HEK293 (cell line): Measurements from ENCODE around the gene MOB4.

Experiments used
- CTCF ChIA-PET: fragments of 350-600 bp; formaldehyde crosslinking; extraction: SDS; loops from one replicate; lab custom pipeline; 2021; ENCODE audit warnings: antibody characterized with exemption; lab: Yijun Ruan, JAX
- POLR2A ChIA-PET: fragments of 300-600 bp; formaldehyde crosslinking; extraction: SDS; loops from one replicate; lab custom pipeline; 2020; ENCODE audit warnings: antibody characterized with exemption, inconsistent platforms; lab: Yijun Ruan, JAX
- H3K27ac ChIP-seq: fragments of 200-500 bp; sonication (Bioruptor generic); 2 replicates; pipeline ENCODE4 v1.5.1; 2014; ENCODE audit warnings: low read depth, low read length, control low read depth, inconsistent platforms; ENCODE audit errors: extremely low read depth
- H3K36me3 ChIP-seq, 2 experiments: fragments of 200-500 bp in 1 of 2; sonication (Bioruptor generic) in 1 of 2; 1 replicate in 1 of 2; 2 replicates in 1 of 2; pipeline ENCODE4 v1.5.1; 2014 to 2017; ENCODE audit warnings: inconsistent platforms in 2 of 2, low read length in 2 of 2; ENCODE audit not compliant: control insufficient read depth in 2 of 2, insufficient read depth in 1 of 2
- H3K4me1 ChIP-seq: fragments of 200-500 bp; sonication (Bioruptor generic); 2 replicates; pipeline ENCODE4 v1.5.1; 2014; ENCODE audit warnings: mild to moderate bottlenecking, low read length, inconsistent platforms; ENCODE audit not compliant: control insufficient read depth, insufficient read depth
- H3K4me3 ChIP-seq: 2 replicates; pipeline ENCODE4 v1.5.1; 2011; ENCODE audit warnings: low read depth, mild to moderate bottlenecking, control low read depth, low read length, moderate library complexity
- H3K9me3 ChIP-seq: fragments of 200-500 bp; sonication (Bioruptor generic); 2 replicates; pipeline ENCODE4 v1.5.1; 2014; ENCODE audit warnings: low read depth, low read length, inconsistent platforms; ENCODE audit not compliant: control insufficient read depth, insufficient read depth
- FEZF1 ChIP-seq: fragments of 450-650 bp; formaldehyde crosslinking; IDR thresholded peaks from 2 replicates; pipeline ENCODE4 v1.5.1; 2016; ENCODE audit warnings: missing biosample characterization, missing genetic modification characterization
- GLIS2 ChIP-seq: fragments of 450-650 bp; formaldehyde crosslinking; IDR thresholded peaks from 2 replicates; pipeline ENCODE4 v1.5.1; 2016; ENCODE audit warnings: missing biosample characterization, missing genetic modification characterization
- HOXA7 ChIP-seq: sonication (generic); formaldehyde crosslinking; IDR thresholded peaks from 2 replicates; pipeline ENCODE4 v1.8.1; 2022; ENCODE audit warnings: missing genetic modification reagents, borderline replicate concordance
- HOXD13 ChIP-seq: sonication (generic); formaldehyde crosslinking; IDR thresholded peaks from 2 replicates; pipeline ENCODE4 v1.8.0; 2022; ENCODE audit warnings: missing genetic modification reagents, borderline replicate concordance
- MYNN ChIP-seq: fragments of 450-650 bp; formaldehyde crosslinking; IDR thresholded peaks from 2 replicates; pipeline ENCODE4 v1.5.1; 2016; ENCODE audit warnings: missing biosample characterization, missing genetic modification characterization, borderline replicate concordance
- PRDM1 ChIP-seq: fragments of 450-650 bp; formaldehyde crosslinking; IDR thresholded peaks from 2 replicates; pipeline ENCODE4; 2016; ENCODE audit warnings: missing biosample characterization, missing genetic modification characterization
- RBAK ChIP-seq: fragments of 450-650 bp; formaldehyde crosslinking; IDR thresholded peaks from 2 replicates; pipeline ENCODE4 v1.5.1; 2016; ENCODE audit warnings: missing biosample characterization, missing genetic modification characterization
- SETDB1 ChIP-seq: IDR thresholded peaks from one replicate; pipeline ENCODE4 v1.6.1; 2017; ENCODE audit warnings: mild to moderate bottlenecking, low read length, moderate library complexity, mixed read lengths; ENCODE audit not compliant: insufficient read length
- ZFP69B ChIP-seq: fragments of 450-650 bp; formaldehyde crosslinking; IDR thresholded peaks from 2 replicates; pipeline ENCODE4 v1.5.1; 2016; ENCODE audit warnings: missing biosample characterization, missing genetic modification characterization
- ZNF133 ChIP-seq: fragments of 450-650 bp; formaldehyde crosslinking; IDR thresholded peaks from 2 replicates; pipeline ENCODE4 v1.5.1; 2016; ENCODE audit warnings: missing biosample characterization, missing genetic modification characterization
- ZNF140 ChIP-seq: fragments of 450-650 bp; formaldehyde crosslinking; IDR thresholded peaks from 2 replicates; pipeline ENCODE4 v1.5.1; 2016; ENCODE audit warnings: missing biosample characterization, missing genetic modification characterization
- ZNF169 ChIP-seq: fragments of 450-650 bp; formaldehyde crosslinking; IDR thresholded peaks from 2 replicates; pipeline ENCODE4 v1.5.1; 2016; ENCODE audit warnings: missing biosample characterization, missing genetic modification characterization
- ZNF221 ChIP-seq: fragments of 450-650 bp; formaldehyde crosslinking; IDR thresholded peaks from 2 replicates; pipeline ENCODE4 v1.5.1; 2017; ENCODE audit warnings: missing biosample characterization, missing genetic modification characterization, borderline replicate concordance
- ZNF266 ChIP-seq: fragments of 450-650 bp; formaldehyde crosslinking; IDR thresholded peaks from 2 replicates; pipeline ENCODE4 v1.5.1; 2016; ENCODE audit warnings: missing biosample characterization, missing genetic modification characterization, low read depth
- ZNF311 ChIP-seq: fragments of 450-650 bp; formaldehyde crosslinking; IDR thresholded peaks from 2 replicates; pipeline ENCODE4 v1.5.1; 2017; ENCODE audit warnings: missing biosample characterization, missing genetic modification characterization, borderline replicate concordance
- ZNF561 ChIP-seq: fragments of 450-650 bp; IDR thresholded peaks from 2 replicates; pipeline ENCODE4 v1.5.1; 2018; ENCODE audit warnings: missing biosample characterization, missing genetic modification characterization, borderline replicate concordance
- ZNF658 ChIP-seq: fragments of 450-650 bp; formaldehyde crosslinking; IDR thresholded peaks from 2 replicates; pipeline ENCODE4; 2016; ENCODE audit warnings: missing biosample characterization, missing genetic modification characterization
- ZNF664 ChIP-seq: fragments of 450-650 bp; formaldehyde crosslinking; IDR thresholded peaks from 2 replicates; pipeline ENCODE4 v1.5.1; 2016; ENCODE audit warnings: missing biosample characterization, missing genetic modification characterization
- ZNF791 ChIP-seq: fragments of 450-650 bp; formaldehyde crosslinking; IDR thresholded peaks from 2 replicates; pipeline ENCODE4 v1.5.1; 2016; ENCODE audit warnings: missing biosample characterization, missing genetic modification characterization
- ZNF830 ChIP-seq: fragments of 450-650 bp; IDR thresholded peaks from 2 replicates; pipeline ENCODE4 v1.5.0; 2018; ENCODE audit warnings: missing biosample characterization, missing genetic modification characterization, low read depth, mild to moderate bottlenecking, moderate library complexity
- ZSCAN23 ChIP-seq: fragments of 450-650 bp; formaldehyde crosslinking; IDR thresholded peaks from 2 replicates; pipeline ENCODE4 v1.5.1; 2016; ENCODE audit warnings: missing biosample characterization, missing genetic modification characterization
- TF ChIP-seq, protein P1 (sequence below): fragments of 450-650 bp; formaldehyde crosslinking; IDR thresholded peaks from 2 replicates; pipeline ENCODE4 v1.5.1; 2016; ENCODE audit warnings: missing biosample characterization, missing genetic modification characterization
- TF ChIP-seq, protein P2 (sequence below): fragments of 450-650 bp; formaldehyde crosslinking; IDR thresholded peaks from 2 replicates; pipeline ENCODE4 v1.5.1; 2016; ENCODE audit warnings: missing biosample characterization, missing genetic modification characterization

Gene MOB4

DNA sequence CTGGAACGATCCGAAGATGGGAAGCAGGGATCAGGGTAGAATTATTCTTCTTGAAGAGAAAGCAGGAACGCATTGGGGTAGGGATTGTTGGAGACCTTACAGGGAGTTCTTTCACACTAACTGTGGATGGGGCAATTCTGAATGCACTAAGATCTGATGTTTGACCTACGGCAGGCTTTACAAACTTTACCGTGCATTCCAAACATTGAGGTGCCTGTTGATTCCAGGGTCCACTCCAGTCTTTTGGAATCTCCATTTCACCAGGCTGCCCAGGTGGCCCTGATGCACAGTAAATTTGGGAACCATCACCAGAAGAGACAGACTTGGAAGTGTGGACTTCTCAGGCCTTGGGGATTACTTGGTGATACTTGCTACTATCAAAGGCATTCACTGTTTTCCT is 82.6 kb downstream of the MOB4 start:
- no peaks in the 10 kb centered on the region for H3K4me1 ChIP-seq
- H3K4me3 ChIP-seq = no peak overlapping the region
- POLR2A ChIA-PET = no interaction called here
- H3K9me3 ChIP-seq = no peaks in the 10 kb centered on the region
- no peak overlapping the region for H3K27ac ChIP-seq
- CTCF ChIA-PET = no interaction called here
- no peaks in the 10 kb centered on the region for H3K36me3 ChIP-seq
- no peak for TF ChIP-seq FEZF1
- no peak for TF ChIP-seq ZNF791 (tag by site-specific recombination)
- TF ChIP-seq ZNF664 (tag by site-specific recombination) = no peak
- no peak for TF ChIP-seq RBAK (tag by site-specific recombination)
- no peak for TF ChIP-seq ZNF658 (tag by site-specific recombination)
- TF ChIP-seq ZNF561 (tag by site-specific recombination) = no peak
- TF ChIP-seq GLIS2 (tag by site-specific recombination) = no peak
- TF ChIP-seq PRDM1 (tag by site-specific recombination) = no peak
- no peak for TF ChIP-seq ZNF133
- TF ChIP-seq MYNN (tag by site-specific recombination) = no peak
- no peak for TF ChIP-seq ZNF140 (tag by site-specific recombination)
- TF ChIP-seq ZNF311 (tag by site-specific recombination) = no peak
- TF ChIP-seq ZNF830 (tag by site-specific recombination) = no peak
- TF ChIP-seq ZSCAN23 (tag by site-specific recombination) = no peak
- TF ChIP-seq, protein P1, sequence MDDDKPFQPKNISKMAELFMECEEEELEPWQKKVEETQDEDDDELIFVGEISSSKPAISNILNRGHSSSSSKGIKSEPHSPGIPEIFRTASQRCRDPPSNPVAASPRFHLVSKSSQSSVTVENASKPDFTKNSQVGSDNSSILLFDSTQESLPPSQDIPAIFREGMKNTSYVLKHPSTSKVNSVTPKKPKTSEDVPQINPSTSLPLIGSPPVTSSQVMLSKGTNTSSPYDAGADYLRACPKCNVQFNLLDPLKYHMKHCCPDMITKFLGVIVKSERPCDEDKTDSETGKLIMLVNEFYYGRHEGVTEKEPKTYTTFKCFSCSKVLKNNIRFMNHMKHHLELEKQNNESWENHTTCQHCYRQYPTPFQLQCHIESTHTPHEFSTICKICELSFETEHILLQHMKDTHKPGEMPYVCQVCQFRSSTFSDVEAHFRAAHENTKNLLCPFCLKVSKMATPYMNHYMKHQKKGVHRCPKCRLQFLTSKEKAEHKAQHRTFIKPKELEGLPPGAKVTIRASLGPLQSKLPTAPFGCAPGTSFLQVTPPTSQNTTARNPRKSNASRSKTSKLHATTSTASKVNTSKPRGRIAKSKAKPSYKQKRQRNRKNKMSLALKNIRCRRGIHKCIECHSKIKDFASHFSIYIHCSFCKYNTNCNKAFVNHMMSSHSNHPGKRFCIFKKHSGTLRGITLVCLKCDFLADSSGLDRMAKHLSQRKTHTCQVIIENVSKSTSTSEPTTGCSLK (tag by site-specific recombination) = no peak
- no peak for TF ChIP-seq HOXD13 (CRISPR knock-in tag)
- TF ChIP-seq ZNF266 (tag by site-specific recombination) = no peak
- no peak for TF ChIP-seq SETDB1
- TF ChIP-seq ZNF221 (tag by site-specific recombination) = no peak

DNA sequence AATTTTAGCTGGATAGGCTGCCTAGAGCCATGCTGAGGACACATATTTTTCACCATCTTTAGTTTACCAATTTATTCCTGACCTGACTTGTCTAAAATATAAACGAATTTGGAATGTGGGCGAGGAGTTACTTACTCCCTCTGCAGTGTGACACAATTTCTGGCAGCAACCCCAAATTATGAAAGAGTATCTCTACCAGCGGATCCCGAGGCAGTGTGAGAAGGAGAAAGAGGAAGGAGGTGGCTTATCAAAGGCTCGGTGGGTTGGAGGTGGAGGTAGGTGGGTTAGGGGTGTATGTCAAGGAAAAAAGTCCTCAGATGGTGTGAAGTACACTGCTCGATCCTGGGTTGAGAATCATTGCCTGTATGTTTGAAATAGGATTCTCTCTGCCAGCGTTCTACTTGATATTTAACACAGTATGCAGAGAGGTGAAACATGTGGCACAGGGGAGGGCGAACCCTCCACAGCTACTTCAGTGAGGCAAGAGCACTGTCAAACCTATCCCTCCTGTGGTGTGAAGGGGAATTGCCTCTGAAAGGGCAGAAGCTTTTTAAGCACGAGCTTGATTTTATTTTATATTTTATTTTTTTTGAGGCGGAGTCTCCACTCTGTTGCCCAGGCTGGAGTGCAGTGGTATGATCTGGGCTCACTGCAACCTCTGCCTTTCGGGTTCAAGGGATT is 83.6 kb downstream of the MOB4 start:
- Histone ChIP-seq H3K36me3 (no peaks in the 10 kb centered on the region), H3K4me1 (no peaks in the 10 kb centered on the region), H3K9me3 (no peaks in the 10 kb centered on the region), H3K4me3 (no peak overlapping the region), H3K27ac (no peak overlapping the region)
- ChIA-PET CTCF (interaction anchor here (0.6 to 0.8 kb wide), 4 partner anchors 23 to 201 kb away, joined by 3 to 5 read pairs (median 4); no protein-coding TSS in a partner anchor), POLR2A (interaction anchor here (0.7 to 1.1 kb wide), 2 partner anchors 21 to 100 kb away, joined by 3 to 8 read pairs; partner anchors contain the start of genes HSPD1 and HSPE1)
- no peak for TF ChIP-seq ZSCAN23 (tag by site-specific recombination)
- TF ChIP-seq ZFP69B (tag by site-specific recombination) = no peak
- no peak for TF ChIP-seq ZNF169 (tag by site-specific recombination)
- TF ChIP-seq, protein P2, sequence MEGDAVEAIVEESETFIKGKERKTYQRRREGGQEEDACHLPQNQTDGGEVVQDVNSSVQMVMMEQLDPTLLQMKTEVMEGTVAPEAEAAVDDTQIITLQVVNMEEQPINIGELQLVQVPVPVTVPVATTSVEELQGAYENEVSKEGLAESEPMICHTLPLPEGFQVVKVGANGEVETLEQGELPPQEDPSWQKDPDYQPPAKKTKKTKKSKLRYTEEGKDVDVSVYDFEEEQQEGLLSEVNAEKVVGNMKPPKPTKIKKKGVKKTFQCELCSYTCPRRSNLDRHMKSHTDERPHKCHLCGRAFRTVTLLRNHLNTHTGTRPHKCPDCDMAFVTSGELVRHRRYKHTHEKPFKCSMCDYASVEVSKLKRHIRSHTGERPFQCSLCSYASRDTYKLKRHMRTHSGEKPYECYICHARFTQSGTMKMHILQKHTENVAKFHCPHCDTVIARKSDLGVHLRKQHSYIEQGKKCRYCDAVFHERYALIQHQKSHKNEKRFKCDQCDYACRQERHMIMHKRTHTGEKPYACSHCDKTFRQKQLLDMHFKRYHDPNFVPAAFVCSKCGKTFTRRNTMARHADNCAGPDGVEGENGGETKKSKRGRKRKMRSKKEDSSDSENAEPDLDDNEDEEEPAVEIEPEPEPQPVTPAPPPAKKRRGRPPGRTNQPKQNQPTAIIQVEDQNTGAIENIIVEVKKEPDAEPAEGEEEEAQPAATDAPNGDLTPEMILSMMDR (tag by site-specific recombination) = peak; percentile 39
- no peak for TF ChIP-seq HOXA7 (CRISPR knock-in tag)
